GM12874 (cell line): ENCODE data around the gene ACTN1.

Experiments used
- TF ChIP-seq, protein P1 (sequence below): IDR thresholded peaks from 2 replicates; pipeline ENCODE4 v1.5.1; 2011; ENCODE audit warnings: low read depth, mild to moderate bottlenecking, control low read depth, low read length, moderate library complexity; ENCODE audit not compliant: insufficient read depth

Gene ACTN1

DNA sequence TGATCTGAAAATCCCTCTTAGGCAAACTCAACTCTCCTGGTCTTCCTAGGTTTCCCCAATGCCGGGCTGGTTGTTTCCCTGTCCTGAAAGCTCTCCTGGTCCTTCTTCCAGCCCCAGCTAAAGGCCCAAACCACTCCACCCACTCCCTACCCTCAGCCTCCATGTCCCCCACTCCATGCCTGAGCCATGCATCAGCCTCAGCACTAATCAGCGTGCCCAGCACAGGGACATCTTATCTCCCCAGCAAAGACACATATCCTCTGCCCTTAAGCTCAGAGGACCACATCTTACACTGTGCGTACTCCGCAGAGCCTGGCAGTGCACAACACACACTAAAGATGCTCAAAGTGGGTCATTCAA is 25.9 kb downstream of the ACTN1 start:
- TF ChIP-seq, protein P1, sequence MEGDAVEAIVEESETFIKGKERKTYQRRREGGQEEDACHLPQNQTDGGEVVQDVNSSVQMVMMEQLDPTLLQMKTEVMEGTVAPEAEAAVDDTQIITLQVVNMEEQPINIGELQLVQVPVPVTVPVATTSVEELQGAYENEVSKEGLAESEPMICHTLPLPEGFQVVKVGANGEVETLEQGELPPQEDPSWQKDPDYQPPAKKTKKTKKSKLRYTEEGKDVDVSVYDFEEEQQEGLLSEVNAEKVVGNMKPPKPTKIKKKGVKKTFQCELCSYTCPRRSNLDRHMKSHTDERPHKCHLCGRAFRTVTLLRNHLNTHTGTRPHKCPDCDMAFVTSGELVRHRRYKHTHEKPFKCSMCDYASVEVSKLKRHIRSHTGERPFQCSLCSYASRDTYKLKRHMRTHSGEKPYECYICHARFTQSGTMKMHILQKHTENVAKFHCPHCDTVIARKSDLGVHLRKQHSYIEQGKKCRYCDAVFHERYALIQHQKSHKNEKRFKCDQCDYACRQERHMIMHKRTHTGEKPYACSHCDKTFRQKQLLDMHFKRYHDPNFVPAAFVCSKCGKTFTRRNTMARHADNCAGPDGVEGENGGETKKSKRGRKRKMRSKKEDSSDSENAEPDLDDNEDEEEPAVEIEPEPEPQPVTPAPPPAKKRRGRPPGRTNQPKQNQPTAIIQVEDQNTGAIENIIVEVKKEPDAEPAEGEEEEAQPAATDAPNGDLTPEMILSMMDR: no peak

DNA sequence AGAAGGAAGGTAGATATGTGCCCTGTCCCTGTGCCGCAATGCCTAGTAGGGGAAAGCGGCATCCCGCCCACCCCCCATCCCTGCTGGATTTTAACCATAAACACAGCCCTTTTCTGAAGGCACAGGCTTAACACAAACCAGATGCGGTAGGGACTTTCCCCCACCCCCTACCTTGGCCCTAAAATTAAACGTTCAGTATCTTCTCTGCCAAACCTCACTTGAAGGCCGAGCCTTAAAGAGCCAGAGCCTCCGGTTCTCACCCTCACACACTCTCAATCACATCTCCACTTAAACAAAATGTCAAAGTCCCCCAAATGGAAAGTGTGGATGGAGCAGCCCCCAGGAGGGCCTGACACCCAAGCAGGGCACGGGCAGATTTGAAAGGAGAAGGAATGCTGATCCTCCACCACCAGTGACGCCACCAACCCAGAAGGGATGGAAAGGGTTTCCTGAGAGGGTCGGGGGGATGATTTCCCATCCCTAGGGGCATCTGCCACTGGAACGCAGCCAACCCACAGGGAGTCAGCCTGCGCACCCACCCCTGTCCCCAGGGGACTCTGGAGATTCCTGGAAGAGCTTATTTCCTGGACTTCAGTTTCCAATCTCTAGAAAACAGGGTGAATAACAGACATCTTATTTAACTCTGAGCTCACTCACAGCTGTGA is 26.4 kb downstream of the ACTN1 start:
- TF ChIP-seq, protein P1: no peak

DNA sequence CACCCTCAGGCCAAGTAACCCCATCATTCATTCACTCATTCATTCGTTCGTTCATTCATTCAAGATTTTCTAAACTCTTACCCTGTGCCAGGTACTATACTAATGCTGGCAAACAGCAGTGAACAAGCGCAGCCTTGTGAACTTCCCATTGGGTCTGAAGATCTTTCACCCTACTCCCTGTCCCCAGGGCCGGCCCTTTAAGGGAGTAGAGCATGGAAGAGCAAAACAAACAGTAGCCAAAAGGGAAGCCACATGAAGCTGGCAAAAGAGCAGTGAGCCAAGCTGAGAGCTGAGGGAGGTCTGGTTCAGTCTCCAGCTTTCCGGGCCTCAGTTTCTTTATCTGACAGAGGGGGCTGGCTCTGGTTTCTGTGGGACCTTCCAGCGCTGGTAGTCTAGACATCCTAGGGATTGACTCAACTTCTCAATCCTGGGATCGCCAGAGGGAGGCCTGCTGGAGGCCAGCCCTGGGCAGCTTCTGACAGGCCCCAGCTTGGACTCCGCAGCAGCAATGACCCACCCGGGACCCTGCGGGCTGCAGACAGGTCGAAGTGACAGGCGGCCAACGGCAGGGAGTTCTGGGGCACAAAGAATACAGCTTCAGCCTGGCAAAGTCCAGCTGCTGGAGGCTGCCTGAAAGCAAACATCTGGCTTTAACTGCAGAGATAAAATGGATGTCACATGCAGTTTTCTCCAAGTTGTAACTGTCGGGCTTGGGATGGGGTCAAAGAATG is 27.1 kb downstream of the ACTN1 start:
- TF ChIP-seq, protein P1: no peak

DNA sequence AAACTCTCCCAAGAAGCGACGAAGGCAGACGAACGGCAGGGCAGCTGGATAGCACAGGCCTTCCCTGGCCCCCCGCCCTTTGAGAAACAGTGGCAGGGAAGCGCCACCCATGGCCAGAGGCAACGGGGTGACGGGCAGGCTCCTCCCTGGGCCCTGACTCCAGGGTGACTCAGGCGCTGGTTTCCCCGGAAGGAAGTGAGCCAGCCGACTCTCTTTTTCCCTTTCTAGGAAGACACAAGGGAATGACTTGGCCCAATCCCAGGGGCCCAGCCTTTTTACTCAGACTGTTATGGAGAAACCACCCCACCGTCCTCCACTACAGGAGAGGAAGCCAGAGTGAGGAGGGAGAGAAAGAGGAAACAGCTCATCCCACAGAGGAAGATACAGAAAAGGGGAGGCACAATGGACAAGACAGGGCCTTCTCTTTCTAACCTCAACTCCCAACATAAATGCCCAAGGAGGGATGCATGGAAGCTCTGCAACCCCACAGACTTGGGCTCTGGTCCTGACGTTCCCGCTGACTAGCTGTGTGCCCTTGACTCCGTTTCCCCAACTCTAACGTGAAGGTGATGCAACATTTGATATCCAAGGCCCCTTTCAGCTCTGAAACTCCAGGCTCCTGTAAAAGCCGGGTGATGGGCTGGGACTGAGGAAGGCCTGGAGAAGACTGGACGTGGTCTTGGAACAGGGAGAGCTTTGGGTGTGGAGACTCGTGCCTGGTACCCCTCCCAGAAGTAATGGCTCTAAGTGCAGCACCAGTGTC is 27.9 kb downstream of the ACTN1 start:
- TF ChIP-seq, protein P1: no peak

DNA sequence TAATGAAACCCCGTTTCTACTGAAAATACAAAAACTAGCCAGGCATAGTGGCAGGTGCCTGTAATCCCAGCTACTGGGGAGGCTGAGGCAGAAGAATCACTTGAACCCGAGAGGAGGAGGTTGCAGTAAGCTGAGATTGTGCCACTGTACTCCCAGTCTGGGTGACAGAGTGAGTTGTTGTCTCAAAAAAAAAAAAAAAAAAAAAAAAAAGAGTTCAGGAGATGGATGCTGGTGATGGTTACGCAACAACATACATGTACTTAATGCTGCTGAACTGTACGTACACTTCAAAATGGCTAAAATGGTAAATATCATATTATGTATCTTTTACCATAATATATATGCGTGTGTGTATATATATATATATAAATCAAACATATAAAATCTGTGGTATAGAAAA is 29.0 kb downstream of the ACTN1 start:
- TF ChIP-seq, protein P1: no peak

DNA sequence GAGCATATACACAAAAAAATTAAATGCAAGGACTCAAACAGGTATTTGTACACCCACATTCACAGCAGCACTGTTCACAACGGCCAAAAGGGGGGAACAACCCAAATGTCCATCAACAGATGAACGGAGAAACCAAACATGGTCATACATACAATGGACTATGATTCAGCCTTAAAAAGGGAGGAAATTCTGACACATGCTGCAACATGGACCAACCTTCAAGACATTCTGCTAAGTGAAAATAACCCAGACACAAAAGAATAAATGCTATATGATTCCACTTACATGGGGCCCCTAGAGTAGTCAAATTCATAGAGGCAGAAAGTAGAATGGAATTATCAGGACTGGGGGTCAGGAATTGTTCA is 29.5 kb downstream of the ACTN1 start:
- TF ChIP-seq, protein P1: no peak

DNA sequence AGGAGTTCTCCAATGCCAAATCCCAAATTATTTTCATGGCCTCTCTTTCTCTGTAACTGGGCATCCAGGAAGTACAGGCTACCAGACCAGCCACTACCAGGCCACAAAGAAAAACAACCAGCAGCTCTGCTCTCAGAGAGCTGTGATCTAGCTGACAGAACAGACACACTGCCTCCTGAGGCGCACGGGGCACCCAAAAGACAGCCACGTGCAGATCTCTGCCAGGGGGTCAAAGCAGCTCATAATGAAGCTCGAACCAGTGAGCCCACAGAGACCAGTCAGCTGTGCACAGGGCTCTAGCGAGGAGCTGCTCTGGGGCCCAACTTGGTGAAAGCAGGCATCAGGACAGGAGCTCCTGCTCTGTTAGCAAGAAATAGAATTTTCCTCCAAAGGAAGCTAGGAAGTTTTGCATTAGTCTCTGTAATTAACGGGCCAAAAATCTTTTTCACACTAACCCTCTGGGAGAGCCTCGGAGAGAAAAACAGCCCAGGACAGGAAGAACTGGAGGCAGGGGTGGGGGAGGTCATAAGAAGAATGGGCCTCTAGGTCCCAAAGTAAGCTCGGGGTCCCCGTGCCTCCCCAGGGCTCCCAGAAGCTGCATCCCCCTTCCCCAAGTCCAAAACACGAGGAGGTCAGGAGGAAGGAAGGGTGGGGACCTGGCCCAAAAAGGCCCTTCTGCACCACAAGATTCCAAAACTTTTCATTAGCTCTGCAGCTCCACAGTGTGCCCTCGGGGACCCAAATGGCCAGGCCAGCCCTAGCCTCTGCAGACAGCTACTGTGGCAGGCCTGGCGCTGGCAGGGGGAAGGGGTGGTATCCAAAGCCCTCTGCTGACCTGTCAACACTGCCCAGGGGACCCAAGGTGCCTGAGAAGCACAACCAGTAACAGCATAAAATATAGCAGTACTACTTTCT is 30.2 kb downstream of the ACTN1 start:
- TF ChIP-seq, protein P1: no peak
